Ishikawa (cell line): ENCODE data around the gene HCN1.

ENCODE experiments used
- CEBPB ChIP-seq: IDR thresholded peaks from 2 replicates; pipeline ENCODE4 v1.6.1; 2012
- EGR1 ChIP-seq: IDR thresholded peaks from 2 replicates; pipeline ENCODE4 v1.6.1; 2012
- EP300 ChIP-seq: IDR thresholded peaks from 2 replicates; pipeline ENCODE4 v1.6.1; 2012; ENCODE audit warnings: borderline replicate concordance
- FOXM1 ChIP-seq: IDR thresholded peaks from 2 replicates; pipeline ENCODE4 v1.6.1; 2012; ENCODE audit warnings: low read depth, borderline replicate concordance
- NFIC ChIP-seq: IDR thresholded peaks from 2 replicates; pipeline ENCODE4 v1.6.1; 2012
- RAD21 ChIP-seq: IDR thresholded peaks from 2 replicates; pipeline ENCODE4 v1.6.1; 2012; ENCODE audit warnings: low read depth
- TAF1 ChIP-seq: IDR thresholded peaks from 2 replicates; pipeline ENCODE4 v1.6.1; 2012; ENCODE audit warnings: low read depth, mild to moderate bottlenecking
- TCF12 ChIP-seq: IDR thresholded peaks from 2 replicates; pipeline ENCODE4 v1.6.1; 2012; ENCODE audit warnings: low read depth
- TEAD4 ChIP-seq: IDR thresholded peaks from 2 replicates; pipeline ENCODE4 v1.6.1; 2012
- YY1 ChIP-seq: IDR thresholded peaks from 2 replicates; pipeline ENCODE4 v1.6.1; 2012; ENCODE audit warnings: low read depth
- ZBTB7A ChIP-seq: IDR thresholded peaks from 2 replicates; pipeline ENCODE4 v1.6.1; 2012; ENCODE audit warnings: low read depth
- TF ChIP-seq, protein P1 (sequence below): IDR thresholded peaks from 2 replicates; pipeline ENCODE4 v1.6.1; 2012
- TF ChIP-seq, protein P2 (sequence below): IDR thresholded peaks from 2 replicates; pipeline ENCODE4 v1.6.1; 2012; ENCODE audit warnings: low read depth, mild to moderate bottlenecking
- TF ChIP-seq, protein P3 (sequence below): IDR thresholded peaks from 2 replicates; pipeline ENCODE4 v1.6.1; 2012

The HCN1 gene

DNA sequence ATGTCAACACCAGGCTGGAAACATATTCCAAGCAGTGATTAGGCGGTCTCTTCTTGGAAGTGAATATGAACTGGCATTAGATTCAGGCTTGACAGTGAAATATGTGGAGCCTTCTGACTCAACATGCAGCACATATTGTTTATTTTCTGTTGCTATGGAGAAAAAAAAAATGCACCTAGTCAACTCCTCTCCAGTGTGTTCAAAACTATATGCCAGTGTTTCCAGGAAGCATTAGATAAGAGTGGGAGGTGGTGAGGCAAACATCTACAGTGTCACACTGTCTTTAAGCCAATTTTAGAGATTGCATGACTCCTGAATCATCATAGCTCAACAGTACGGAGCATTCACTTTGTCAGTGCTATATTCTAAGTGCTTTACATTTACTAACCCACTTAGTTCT, 117.9 kb downstream of the HCN1 start:
- TF ChIP-seq RAD21: no peak
- no peak for TF ChIP-seq TAF1
- TF ChIP-seq CEBPB: no peak
- TF ChIP-seq NFIC: no peak

DNA sequence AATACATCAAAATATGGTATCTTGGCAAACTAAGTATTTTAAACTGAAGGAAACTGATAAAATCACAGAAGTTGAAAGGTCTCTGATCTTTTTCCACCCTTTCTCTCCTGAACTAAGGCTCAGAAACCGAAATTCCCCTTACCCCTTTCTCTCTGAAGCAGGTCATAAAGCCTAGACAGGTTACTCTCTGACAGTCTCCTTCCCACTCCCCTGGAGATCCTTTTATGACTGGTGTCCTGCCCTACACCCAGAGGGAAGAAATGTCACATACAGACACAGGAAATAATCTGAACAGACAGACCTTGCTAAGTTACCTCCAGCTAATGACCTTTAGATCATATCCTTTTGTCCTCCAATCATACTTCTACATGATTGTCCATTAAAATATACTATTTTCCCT, 127.4 kb downstream of the HCN1 start:
- TF ChIP-seq FOXM1 (no peak), YY1 (no peak), TCF12 (no peak), EGR1 (no peak)
- TF ChIP-seq, protein P1, sequence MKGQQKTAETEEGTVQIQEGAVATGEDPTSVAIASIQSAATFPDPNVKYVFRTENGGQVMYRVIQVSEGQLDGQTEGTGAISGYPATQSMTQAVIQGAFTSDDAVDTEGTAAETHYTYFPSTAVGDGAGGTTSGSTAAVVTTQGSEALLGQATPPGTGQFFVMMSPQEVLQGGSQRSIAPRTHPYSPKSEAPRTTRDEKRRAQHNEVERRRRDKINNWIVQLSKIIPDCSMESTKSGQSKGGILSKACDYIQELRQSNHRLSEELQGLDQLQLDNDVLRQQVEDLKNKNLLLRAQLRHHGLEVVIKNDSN: no peak
- TF ChIP-seq, protein P2, sequence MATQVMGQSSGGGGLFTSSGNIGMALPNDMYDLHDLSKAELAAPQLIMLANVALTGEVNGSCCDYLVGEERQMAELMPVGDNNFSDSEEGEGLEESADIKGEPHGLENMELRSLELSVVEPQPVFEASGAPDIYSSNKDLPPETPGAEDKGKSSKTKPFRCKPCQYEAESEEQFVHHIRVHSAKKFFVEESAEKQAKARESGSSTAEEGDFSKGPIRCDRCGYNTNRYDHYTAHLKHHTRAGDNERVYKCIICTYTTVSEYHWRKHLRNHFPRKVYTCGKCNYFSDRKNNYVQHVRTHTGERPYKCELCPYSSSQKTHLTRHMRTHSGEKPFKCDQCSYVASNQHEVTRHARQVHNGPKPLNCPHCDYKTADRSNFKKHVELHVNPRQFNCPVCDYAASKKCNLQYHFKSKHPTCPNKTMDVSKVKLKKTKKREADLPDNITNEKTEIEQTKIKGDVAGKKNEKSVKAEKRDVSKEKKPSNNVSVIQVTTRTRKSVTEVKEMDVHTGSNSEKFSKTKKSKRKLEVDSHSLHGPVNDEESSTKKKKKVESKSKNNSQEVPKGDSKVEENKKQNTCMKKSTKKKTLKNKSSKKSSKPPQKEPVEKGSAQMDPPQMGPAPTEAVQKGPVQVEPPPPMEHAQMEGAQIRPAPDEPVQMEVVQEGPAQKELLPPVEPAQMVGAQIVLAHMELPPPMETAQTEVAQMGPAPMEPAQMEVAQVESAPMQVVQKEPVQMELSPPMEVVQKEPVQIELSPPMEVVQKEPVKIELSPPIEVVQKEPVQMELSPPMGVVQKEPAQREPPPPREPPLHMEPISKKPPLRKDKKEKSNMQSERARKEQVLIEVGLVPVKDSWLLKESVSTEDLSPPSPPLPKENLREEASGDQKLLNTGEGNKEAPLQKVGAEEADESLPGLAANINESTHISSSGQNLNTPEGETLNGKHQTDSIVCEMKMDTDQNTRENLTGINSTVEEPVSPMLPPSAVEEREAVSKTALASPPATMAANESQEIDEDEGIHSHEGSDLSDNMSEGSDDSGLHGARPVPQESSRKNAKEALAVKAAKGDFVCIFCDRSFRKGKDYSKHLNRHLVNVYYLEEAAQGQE: no peak

DNA sequence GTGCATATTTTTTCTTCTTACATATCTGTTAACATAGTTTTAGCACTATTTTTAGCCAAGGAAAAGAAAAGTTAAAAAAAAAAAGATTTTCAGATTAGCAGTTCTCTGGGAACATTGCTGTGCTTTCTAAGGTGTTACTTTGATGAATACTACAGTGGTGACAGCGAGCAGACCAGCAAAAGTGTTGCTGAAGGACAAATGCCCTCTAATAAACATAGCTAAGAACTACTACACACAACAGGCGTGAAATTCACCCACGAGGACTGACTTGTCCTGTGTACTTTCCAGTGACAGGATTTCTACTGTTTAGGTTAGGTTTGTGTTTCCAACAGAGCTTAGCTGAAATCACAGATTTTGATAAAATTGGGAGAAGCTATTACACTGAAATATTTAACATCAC, 153.8 kb downstream of the HCN1 start:
- TF ChIP-seq, protein P1: no peak
- TF ChIP-seq EGR1 (no peak), YY1 (no peak)

DNA sequence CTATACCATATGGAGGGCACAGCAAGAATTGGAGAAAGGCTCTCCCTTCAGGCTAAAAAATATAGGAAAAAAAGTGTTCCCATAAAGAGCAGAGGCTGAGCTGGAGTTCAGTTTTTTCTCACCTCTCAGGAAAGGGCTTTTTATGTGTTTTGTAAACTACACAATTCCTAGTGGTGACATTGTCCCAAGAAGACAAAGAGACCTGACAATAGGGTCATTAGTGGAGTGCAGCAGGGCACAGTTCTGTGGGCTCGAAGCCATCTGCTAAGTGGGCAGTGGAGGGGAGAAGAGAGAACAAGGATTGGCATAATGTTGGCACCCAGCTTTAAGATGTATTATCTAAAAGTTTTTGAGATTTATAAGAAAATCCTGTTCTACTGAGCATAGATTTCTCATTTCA, 162.5 kb downstream of the HCN1 start:
- TF ChIP-seq YY1: no peak
- TF ChIP-seq ZBTB7A: no peak
- no peak for TF ChIP-seq NFIC
- no peak for TF ChIP-seq TEAD4
- no peak for TF ChIP-seq EP300
- no peak for TF ChIP-seq FOXM1
- TF ChIP-seq, protein P1: no peak
- TF ChIP-seq, protein P2: no peak
- no peak for TF ChIP-seq TAF1
- TF ChIP-seq, protein P3, sequence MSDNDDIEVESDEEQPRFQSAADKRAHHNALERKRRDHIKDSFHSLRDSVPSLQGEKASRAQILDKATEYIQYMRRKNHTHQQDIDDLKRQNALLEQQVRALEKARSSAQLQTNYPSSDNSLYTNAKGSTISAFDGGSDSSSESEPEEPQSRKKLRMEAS: no peak
- TF ChIP-seq CEBPB: no peak
- TF ChIP-seq RAD21: no peak
- TF ChIP-seq EGR1: no peak
- no peak for TF ChIP-seq TCF12

DNA sequence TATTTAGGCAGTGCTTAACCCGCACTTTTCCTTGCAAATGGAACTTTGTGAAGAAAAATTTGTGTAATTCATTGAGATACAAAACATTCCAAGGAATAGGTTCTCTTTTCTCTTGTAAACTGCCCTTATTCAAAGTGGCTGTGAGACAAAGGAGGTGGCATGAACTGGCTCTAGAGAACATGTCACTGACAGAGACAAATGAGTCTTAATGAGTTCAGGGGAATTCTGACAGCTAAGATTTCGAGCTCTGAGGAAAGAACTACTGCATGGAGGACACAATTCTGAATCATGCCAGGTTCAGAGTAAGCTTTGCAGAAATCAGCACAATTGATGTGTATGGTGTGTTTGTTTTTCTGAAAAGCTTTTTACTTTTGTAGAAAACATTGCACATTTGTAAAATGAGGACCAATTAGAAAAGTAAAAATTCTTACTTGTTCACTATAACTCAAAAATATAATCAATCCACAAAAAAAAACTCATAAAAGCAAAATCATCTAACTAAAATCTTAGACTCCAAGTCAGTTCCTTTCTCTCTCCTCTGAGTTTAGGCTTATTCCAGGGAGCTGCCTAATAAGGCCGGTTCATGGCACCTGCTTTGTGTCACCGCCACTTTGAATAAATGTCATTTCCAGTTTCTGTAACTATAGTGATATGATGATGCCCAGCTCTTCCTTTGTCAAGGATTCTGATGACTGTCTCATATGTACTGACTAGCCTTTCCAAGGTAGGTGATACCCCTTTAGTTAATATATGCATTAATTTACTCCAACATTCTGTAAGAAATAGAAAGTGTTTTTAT, 163.2 kb downstream of the HCN1 start:
- no peak for TF ChIP-seq TAF1
- TF ChIP-seq, protein P1: no peak

DNA sequence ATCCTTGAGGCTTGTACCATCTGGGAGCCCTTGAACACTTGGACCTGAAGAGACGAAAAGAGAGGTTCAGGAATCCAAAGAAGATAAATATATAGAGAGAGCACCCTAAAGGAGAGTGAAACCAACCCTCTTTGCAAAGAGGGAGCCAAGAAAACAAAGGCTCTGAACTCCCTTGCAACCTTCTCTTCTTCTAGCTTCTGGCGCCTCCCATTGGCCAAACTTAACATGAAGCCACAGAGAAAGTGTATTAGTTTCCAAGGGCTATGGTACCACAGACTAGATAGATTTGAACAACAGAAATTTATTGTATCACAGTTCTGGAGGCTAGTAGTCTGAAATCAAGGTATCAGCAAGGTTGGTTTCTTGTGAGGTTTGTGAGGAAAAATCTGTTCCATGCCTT, 175.1 kb downstream of the HCN1 start:
- TF ChIP-seq, protein P1: no peak
- TF ChIP-seq RAD21: peak; percentile 81
